ENCODE measurements around the gene ADRB2.

DNA sequence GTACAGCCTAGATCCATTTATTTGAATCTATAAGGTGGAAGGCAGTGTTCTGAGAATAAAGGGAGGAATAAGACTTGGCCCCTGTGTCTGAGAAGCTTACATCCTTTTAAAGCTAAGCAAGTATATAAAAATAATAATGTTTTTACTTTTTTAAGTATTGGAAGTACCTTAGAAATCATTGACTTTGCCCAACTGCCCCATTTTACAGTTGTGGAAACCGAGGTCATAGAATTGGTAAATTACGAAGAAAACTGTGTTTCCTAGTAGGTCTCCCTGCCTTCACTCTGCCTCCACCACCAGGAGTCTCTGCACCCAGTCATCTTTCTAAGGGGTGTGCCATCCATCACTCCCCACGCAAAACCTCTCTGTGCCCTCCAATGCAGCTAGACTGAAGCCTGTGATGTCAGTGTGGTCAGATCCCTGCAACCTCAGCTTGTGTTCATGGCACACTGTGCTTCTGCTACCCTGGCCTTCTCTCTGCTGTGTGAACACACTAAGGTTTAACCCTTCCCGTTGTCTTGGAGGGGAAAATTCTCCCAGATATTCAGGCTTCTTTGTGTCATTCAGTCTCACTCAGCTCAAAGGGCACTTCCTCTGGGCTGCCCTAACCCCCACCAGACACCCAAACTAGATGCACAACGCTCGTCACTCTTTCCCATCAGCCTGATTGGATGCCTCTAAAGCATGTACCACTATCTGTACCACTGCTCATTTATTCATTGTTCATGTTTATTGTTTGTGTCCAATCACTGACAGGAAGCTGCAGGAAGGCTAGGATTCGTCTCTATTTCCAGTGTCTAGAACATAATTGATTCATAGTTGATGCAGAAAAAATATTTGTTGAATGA lies 18.2 kb downstream of the ADRB2 start:
- TF ChIP-seq, protein P1, sequence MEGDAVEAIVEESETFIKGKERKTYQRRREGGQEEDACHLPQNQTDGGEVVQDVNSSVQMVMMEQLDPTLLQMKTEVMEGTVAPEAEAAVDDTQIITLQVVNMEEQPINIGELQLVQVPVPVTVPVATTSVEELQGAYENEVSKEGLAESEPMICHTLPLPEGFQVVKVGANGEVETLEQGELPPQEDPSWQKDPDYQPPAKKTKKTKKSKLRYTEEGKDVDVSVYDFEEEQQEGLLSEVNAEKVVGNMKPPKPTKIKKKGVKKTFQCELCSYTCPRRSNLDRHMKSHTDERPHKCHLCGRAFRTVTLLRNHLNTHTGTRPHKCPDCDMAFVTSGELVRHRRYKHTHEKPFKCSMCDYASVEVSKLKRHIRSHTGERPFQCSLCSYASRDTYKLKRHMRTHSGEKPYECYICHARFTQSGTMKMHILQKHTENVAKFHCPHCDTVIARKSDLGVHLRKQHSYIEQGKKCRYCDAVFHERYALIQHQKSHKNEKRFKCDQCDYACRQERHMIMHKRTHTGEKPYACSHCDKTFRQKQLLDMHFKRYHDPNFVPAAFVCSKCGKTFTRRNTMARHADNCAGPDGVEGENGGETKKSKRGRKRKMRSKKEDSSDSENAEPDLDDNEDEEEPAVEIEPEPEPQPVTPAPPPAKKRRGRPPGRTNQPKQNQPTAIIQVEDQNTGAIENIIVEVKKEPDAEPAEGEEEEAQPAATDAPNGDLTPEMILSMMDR (IDR thresholded peaks at IDR 0.05; ENCODE audit: low read length) = no peak
- TF ChIP-seq EZH2 (IDR thresholded peaks at IDR 0.05; ENCODE audit: borderline replicate concordance, low read length) = no peak
